ENCODE data around the gene PKD2.

GRCh38 chr4:87970121-87970520, 37.3 kb upstream of the PKD2 start:
- TF ChIP-seq, protein P1, sequence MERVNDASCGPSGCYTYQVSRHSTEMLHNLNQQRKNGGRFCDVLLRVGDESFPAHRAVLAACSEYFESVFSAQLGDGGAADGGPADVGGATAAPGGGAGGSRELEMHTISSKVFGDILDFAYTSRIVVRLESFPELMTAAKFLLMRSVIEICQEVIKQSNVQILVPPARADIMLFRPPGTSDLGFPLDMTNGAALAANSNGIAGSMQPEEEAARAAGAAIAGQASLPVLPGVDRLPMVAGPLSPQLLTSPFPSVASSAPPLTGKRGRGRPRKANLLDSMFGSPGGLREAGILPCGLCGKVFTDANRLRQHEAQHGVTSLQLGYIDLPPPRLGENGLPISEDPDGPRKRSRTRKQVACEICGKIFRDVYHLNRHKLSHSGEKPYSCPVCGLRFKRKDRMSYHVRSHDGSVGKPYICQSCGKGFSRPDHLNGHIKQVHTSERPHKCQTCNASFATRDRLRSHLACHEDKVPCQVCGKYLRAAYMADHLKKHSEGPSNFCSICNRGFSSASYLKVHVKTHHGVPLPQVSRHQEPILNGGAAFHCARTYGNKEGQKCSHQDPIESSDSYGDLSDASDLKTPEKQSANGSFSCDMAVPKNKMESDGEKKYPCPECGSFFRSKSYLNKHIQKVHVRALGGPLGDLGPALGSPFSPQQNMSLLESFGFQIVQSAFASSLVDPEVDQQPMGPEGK (CRISPR knock-in tag; IDR thresholded peaks at IDR 0.05; ENCODE audit: borderline replicate concordance) = no peak
- TF ChIP-seq, protein P2, sequence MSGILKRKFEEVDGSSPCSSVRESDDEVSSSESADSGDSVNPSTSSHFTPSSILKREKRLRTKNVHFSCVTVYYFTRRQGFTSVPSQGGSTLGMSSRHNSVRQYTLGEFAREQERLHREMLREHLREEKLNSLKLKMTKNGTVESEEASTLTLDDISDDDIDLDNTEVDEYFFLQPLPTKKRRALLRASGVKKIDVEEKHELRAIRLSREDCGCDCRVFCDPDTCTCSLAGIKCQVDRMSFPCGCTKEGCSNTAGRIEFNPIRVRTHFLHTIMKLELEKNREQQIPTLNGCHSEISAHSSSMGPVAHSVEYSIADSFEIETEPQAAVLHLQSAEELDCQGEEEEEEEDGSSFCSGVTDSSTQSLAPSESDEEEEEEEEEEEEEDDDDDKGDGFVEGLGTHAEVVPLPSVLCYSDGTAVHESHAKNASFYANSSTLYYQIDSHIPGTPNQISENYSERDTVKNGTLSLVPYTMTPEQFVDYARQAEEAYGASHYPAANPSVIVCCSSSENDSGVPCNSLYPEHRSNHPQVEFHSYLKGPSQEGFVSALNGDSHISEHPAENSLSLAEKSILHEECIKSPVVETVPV (CRISPR knock-in tag; IDR thresholded peaks at IDR 0.05) = no peak
- TF ChIP-seq OSR1 (CRISPR knock-in tag; IDR thresholded peaks at IDR 0.05) (no peak), TOX (CRISPR knock-in tag; IDR thresholded peaks at IDR 0.05; ENCODE audit: borderline replicate concordance) (no peak), RARB (CRISPR knock-in tag; IDR thresholded peaks at IDR 0.05) (no peak), ARNTL (CRISPR knock-in tag; IDR thresholded peaks at IDR 0.05; ENCODE audit: borderline replicate concordance, low read depth) (no peak), PPARA (CRISPR knock-in tag; IDR thresholded peaks at IDR 0.05; ENCODE audit: borderline replicate concordance) (no peak), ISL1 (CRISPR knock-in tag; IDR thresholded peaks at IDR 0.05) (no peak), ZNF565 (CRISPR knock-in tag; conservative IDR thresholded peaks at IDR 0.05; ENCODE audit: low read depth) (no peak)
